Measurements from ENCODE around the gene ZBTB22. TPM values are rescaled to one million over a fixed set of nuclear protein-coding genes. Genes with fewer than 3 reads are reported as not detected.

Gene ZBTB22
- total RNA-seq, 1 experiment from 2014 or later: 12.4 TPM

Other genes starting within 250 kb of the ZBTB22 start
- 2.2 and 8.9 TPM in 2 replicates for gene HLA-DPA1, start 244.1 kb downstream of the ZBTB22 start, total RNA-seq (2014; rRNA removed; shearing (Covaris generic))
- 12.7 and 33.5 TPM in 2 replicates for gene HLA-DPB1, start 241.8 kb downstream of the ZBTB22 start, total RNA-seq (2014; rRNA removed; shearing (Covaris generic))
- gene COL11A2, start 125.3 kb downstream of the ZBTB22 start, total RNA-seq (2014; rRNA removed; shearing (Covaris generic)): 0.71 and 0.77 TPM in 2 replicates
- gene RXRB, start 117.1 kb downstream of the ZBTB22 start, total RNA-seq (2014; rRNA removed; shearing (Covaris generic)): 30.7 and 32.5 TPM in 2 replicates
- 94.6 and 121 TPM in 2 replicates for gene SLC39A7, start 116.9 kb downstream of the ZBTB22 start, total RNA-seq (2014; rRNA removed; shearing (Covaris generic))
- gene HSD17B8, start 113.1 kb downstream of the ZBTB22 start, total RNA-seq (2014; rRNA removed; shearing (Covaris generic)): 5.3 and 5.6 TPM in 2 replicates
- 32.1 and 37.0 TPM in 2 replicates for gene RING1, start 109.2 kb downstream of the ZBTB22 start, total RNA-seq (2014; rRNA removed; shearing (Covaris generic))
- gene VPS52, start 45.9 kb downstream of the ZBTB22 start, total RNA-seq (2014; rRNA removed; shearing (Covaris generic)): 30.9 and 38.2 TPM in 2 replicates
- 3,065 and 5,472 TPM in 2 replicates for gene RPS18, start 45.7 kb downstream of the ZBTB22 start, total RNA-seq (2014; rRNA removed; shearing (Covaris generic))
- 1.2 TPM in 2 replicates for gene B3GALT4, start 40.6 kb downstream of the ZBTB22 start, total RNA-seq (2014; rRNA removed; shearing (Covaris generic))
- gene WDR46, start 28.5 kb downstream of the ZBTB22 start, total RNA-seq (2014; rRNA removed; shearing (Covaris generic)): 170 and 256 TPM in 2 replicates
- gene PFDN6, start 28.1 kb downstream of the ZBTB22 start, total RNA-seq (2014; rRNA removed; shearing (Covaris generic)): 194 and 225 TPM in 2 replicates
- gene RGL2, start 18.8 kb downstream of the ZBTB22 start, total RNA-seq (2014; rRNA removed; shearing (Covaris generic)): 37.3 and 37.6 TPM in 2 replicates
- gene TAPBP, start 3.7 kb downstream of the ZBTB22 start, total RNA-seq (2014; rRNA removed; shearing (Covaris generic)): 42.4 and 68.0 TPM in 2 replicates
- gene DAXX, start 5.2 kb upstream of the ZBTB22 start, total RNA-seq (2014; rRNA removed; shearing (Covaris generic)): 108 and 114 TPM in 2 replicates
- gene KIFC1, start 74.1 kb upstream of the ZBTB22 start, total RNA-seq (2014; rRNA removed; shearing (Covaris generic)): 80.5 and 105 TPM in 2 replicates
- 27.0 and 30.8 TPM in 2 replicates for gene PHF1, start 93.3 kb upstream of the ZBTB22 start, total RNA-seq (2014; rRNA removed; shearing (Covaris generic))
- gene CUTA, start 100.4 kb upstream of the ZBTB22 start, total RNA-seq (2014; rRNA removed; shearing (Covaris generic)): 266 and 270 TPM in 2 replicates
- gene SYNGAP1, start 102.3 kb upstream of the ZBTB22 start, total RNA-seq (2014; rRNA removed; shearing (Covaris generic)): 1.4 and 1.7 TPM in 2 replicates
- 8.2 and 8.4 TPM in 2 replicates for gene ZBTB9, start 136.8 kb upstream of the ZBTB22 start, total RNA-seq (2014; rRNA removed; shearing (Covaris generic))